Trophoblast cell (in vitro differentiated cells and primary cell): ENCODE results near the gene PBX3.

ENCODE experiments used
- DNase-seq, 2 donors: peaks; one replicate each; pipeline ENCODE4 v3.0.0-alpha.2; 2016
- H2AFZ ChIP-seq: 2 replicates; pipeline ENCODE4 v1.6.1; 2013; ENCODE audit warnings: low read length, moderate library complexity, mild to moderate bottlenecking; ENCODE audit not compliant: insufficient read depth, poor library complexity
- H2AK5ac ChIP-seq: 2 replicates; pipeline ENCODE4 v1.6.1; 2013; ENCODE audit warnings: mild to moderate bottlenecking, low read length
- H2BK120ac ChIP-seq: 2 replicates; pipeline ENCODE4 v1.6.1; 2013; ENCODE audit warnings: low read length, mild to moderate bottlenecking, moderate library complexity; ENCODE audit not compliant: insufficient read depth, poor library complexity
- H2BK12ac ChIP-seq: 2 replicates; pipeline ENCODE4 v1.6.1; 2013; ENCODE audit warnings: mild to moderate bottlenecking, low read length, moderate library complexity
- H2BK5ac ChIP-seq: 2 replicates; pipeline ENCODE4 v1.6.1; 2013; ENCODE audit warnings: low read length, low read depth, moderate library complexity, mild to moderate bottlenecking; ENCODE audit not compliant: poor library complexity
- H3K14ac ChIP-seq: 2 replicates; pipeline ENCODE4 v1.6.1; 2013; ENCODE audit warnings: mild to moderate bottlenecking, low read length
- H3K18ac ChIP-seq: 2 replicates; pipeline ENCODE4 v1.6.1; 2013; ENCODE audit warnings: mild to moderate bottlenecking, low read length
- H3K23ac ChIP-seq: 2 replicates; pipeline ENCODE4 v1.6.1; 2013; ENCODE audit warnings: low read length
- H3K27ac ChIP-seq: 2 replicates; pipeline ENCODE4 v1.5.1; 2013; ENCODE audit warnings: low read depth, mild to moderate bottlenecking, inconsistent platforms, low read length, moderate library complexity
- H3K27me3 ChIP-seq: 2 replicates; pipeline ENCODE4 v1.6.1; 2013; ENCODE audit warnings: inconsistent platforms, mild to moderate bottlenecking, low read length, moderate library complexity; ENCODE audit not compliant: insufficient read depth
- H3K36me3 ChIP-seq, 2 experiments: 1 replicate in 1 of 2; 2 replicates in 1 of 2; pipeline ENCODE4 v1.6.1; 2013; ENCODE audit warnings: low read length in 2 of 2, mild to moderate bottlenecking in 2 of 2, moderate library complexity in 1 of 2; ENCODE audit not compliant: insufficient read depth in 2 of 2, control insufficient read depth in 1 of 2
- H3K4ac ChIP-seq: 2 replicates; pipeline ENCODE4 v1.6.1; 2013; ENCODE audit warnings: low read depth, mild to moderate bottlenecking, low read length, moderate library complexity
- H3K4me1 ChIP-seq, 2 experiments: 1 replicate in 1 of 2; 2 replicates in 1 of 2; pipeline ENCODE4 v1.6.1; 2013; ENCODE audit warnings: low read length in 2 of 2, mild to moderate bottlenecking in 2 of 2, moderate library complexity in 1 of 2; ENCODE audit not compliant: insufficient read depth in 2 of 2, control insufficient read depth in 1 of 2
- H3K4me2 ChIP-seq: 2 replicates; pipeline ENCODE4 v1.6.1; 2013; ENCODE audit warnings: inconsistent platforms, mild to moderate bottlenecking, low read length, moderate library complexity
- H3K4me3 ChIP-seq: 2 replicates; pipeline ENCODE4 v1.5.1; 2013; ENCODE audit warnings: mild to moderate bottlenecking, low read depth, low read length, inconsistent platforms
- H3K79me1 ChIP-seq: one replicate; pipeline ENCODE4 v1.6.1; 2013; ENCODE audit warnings: low read length
- H3K79me2 ChIP-seq: 2 replicates; pipeline ENCODE4 v1.6.1; 2013; ENCODE audit warnings: low read length, mild to moderate bottlenecking; ENCODE audit not compliant: control insufficient read depth, insufficient read depth, poor library complexity
- H3K9ac ChIP-seq: 2 replicates; pipeline ENCODE4 v1.6.1; 2013; ENCODE audit warnings: mild to moderate bottlenecking, low read length
- H3K9me3 ChIP-seq: 2 replicates; pipeline ENCODE4 v1.6.1; 2013; ENCODE audit warnings: low read depth, mild to moderate bottlenecking, control low read depth, inconsistent platforms, low read length; ENCODE audit not compliant: insufficient read depth
- H4K12ac ChIP-seq: 2 replicates; pipeline ENCODE4 v1.6.1; 2013; ENCODE audit warnings: low read depth, mild to moderate bottlenecking, low read length, moderate library complexity
- H4K8ac ChIP-seq: 2 replicates; pipeline ENCODE4 v1.6.1; 2013; ENCODE audit warnings: low read depth, mild to moderate bottlenecking, low read length, moderate library complexity
- H4K91ac ChIP-seq: one replicate; pipeline ENCODE4 v1.6.1; 2013; ENCODE audit warnings: low read depth, mild to moderate bottlenecking, low read length, moderate library complexity
- WGBS: extraction: QIAGEN DNeasy Blood & Tissue Kit; methylation state at CpG from one replicate; pipeline ENCODE4 v1.1.7; 2013; ENCODE audit warnings: missing lambda C conversion rate; ENCODE audit not compliant: insufficient read length, insufficient coverage; ENCODE audit errors: extremely low coverage; 5-methylcytosine and 5-hydroxymethylcytosine counted together

Gene PBX3

DNA sequence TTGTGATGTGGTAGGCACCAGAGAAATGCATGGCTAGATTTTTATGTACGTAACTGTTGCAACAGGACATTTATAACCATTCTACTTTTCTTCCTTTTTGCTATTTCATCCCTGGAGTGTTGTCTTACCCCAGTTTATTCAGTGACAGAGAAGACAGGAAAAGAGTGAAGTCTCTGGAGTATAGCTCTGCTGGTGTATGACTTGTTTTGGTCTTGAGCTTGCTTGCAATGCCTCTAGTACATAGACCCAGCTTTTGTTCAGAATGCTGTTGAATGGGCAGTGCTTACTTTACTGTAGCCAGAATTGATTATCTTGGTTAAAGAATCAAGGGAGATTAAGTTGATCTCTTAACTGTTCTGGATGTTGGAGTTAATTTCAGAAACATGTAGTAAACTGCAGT is 94.3 kb downstream of the PBX3 start:
- H3K4ac ChIP-seq, result no peak overlapping the region
- H3K23ac ChIP-seq, result no peak overlapping the region
- no peak overlapping the region for H2AFZ ChIP-seq
- H3K4me3 ChIP-seq, result no peak overlapping the region
- WGBS, result no CpG with 5 or more reads among the region's 1 CpG
- H3K9ac ChIP-seq, result no peak overlapping the region
- no peaks in the 10 kb centered on the region for H3K4me1 ChIP-seq
- no peak overlapping the region for H2AK5ac ChIP-seq
- H4K8ac ChIP-seq, result no peak overlapping the region
- H2BK120ac ChIP-seq, result no peak overlapping the region
- no peaks in the 10 kb centered on the region for H3K9me3 ChIP-seq
- no peak overlapping the region for H2BK12ac ChIP-seq
- no peak overlapping the region for H3K18ac ChIP-seq
- no peak overlapping the region for H2BK5ac ChIP-seq
- H4K12ac ChIP-seq, result no peak overlapping the region
- H3K27me3 ChIP-seq, result no peaks in the 10 kb centered on the region
- H3K79me2 ChIP-seq, result no peaks in the 10 kb centered on the region
- H4K91ac ChIP-seq, result no peak overlapping the region
- H3K4me2 ChIP-seq, result no peak overlapping the region
- H3K79me1 ChIP-seq, result no peaks in the 10 kb centered on the region
- DNase-seq, result no peak
- no peak overlapping the region for H3K14ac ChIP-seq
- H3K27ac ChIP-seq, result no peak overlapping the region
- H3K36me3 ChIP-seq, result no peaks in the 10 kb centered on the region

DNA sequence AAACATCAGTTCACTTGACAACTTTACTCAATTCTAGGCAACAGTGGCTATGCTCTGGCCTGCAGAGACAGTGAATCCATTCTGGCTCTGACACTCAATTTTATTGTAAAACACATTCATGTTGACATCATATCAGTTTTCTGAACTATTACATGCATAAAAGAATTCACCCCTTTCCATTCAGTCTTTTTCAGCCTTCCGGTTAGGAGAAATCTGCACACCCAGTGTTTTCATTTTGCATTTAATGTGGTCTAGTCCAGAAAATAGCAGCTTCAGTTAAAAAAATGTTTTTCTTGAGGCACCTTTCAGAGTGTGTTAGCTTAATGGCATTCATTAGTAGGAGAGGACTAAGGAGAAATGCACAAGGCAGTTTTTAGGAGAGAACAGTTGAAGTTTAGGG is 95.1 kb downstream of the PBX3 start:
- Histone ChIP-seq H4K8ac (no peak overlapping the region), H3K4me1 (no peaks in the 10 kb centered on the region), H3K4ac (no peak overlapping the region), H3K27me3 (no peaks in the 10 kb centered on the region), H2AK5ac (no peak overlapping the region), H3K79me1 (no peaks in the 10 kb centered on the region), H3K23ac (no peak overlapping the region), H3K79me2 (no peaks in the 10 kb centered on the region), H3K18ac (no peak overlapping the region), H2BK5ac (no peak overlapping the region), H3K4me2 (no peak overlapping the region), H2AFZ (no peak overlapping the region), H4K12ac (no peak overlapping the region), H3K4me3 (no peak overlapping the region), H4K91ac (no peak overlapping the region), H3K9me3 (no peaks in the 10 kb centered on the region), H2BK120ac (no peak overlapping the region), H2BK12ac (no peak overlapping the region), H3K27ac (no peak overlapping the region), H3K9ac (no peak overlapping the region), H3K14ac (no peak overlapping the region), H3K36me3 (no peaks in the 10 kb centered on the region)
- no CpG with 5 or more reads among the region's 1 CpG for WGBS
- no peak for DNase-seq

DNA sequence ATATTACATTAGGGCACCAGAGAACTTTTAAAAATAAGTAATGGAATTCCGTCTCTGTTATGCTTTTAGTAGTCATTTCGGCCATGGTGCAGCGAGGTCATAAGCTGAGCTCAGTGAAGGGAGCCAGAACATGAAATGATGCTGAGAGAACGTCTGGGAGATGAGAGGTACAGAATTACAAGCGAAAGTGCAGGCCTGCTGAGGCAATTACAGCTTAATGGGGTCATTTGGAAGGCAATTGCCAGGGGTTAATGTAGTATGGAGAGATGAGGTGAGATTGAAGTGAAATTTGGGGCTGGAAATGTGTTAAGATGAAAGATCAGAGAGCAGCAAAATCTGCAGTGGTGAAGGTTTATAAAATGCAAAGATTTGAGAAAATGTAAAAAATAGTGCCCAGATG is 96.5 kb downstream of the PBX3 start:
- Histone ChIP-seq H3K14ac (no peak overlapping the region), H3K79me2 (no peaks in the 10 kb centered on the region), H3K4me3 (no peak overlapping the region), H4K8ac (no peak overlapping the region), H2BK12ac (no peak overlapping the region), H3K9me3 (no peaks in the 10 kb centered on the region), H2AFZ (no peak overlapping the region), H3K4me1 (no peaks in the 10 kb centered on the region), H2BK120ac (no peak overlapping the region), H3K79me1 (no peaks in the 10 kb centered on the region), H2BK5ac (no peak overlapping the region), H2AK5ac (no peak overlapping the region), H3K23ac (no peak overlapping the region), H4K12ac (no peak overlapping the region), H3K4ac (no peak overlapping the region), H3K27me3 (no peaks in the 10 kb centered on the region), H3K18ac (no peak overlapping the region), H3K4me2 (no peak overlapping the region), H3K9ac (no peak overlapping the region), H4K91ac (no peak overlapping the region), H3K27ac (no peak overlapping the region), H3K36me3 (no peaks in the 10 kb centered on the region)
- WGBS, result no CpG with 5 or more reads among the region's 5 CpGs
- DNase-seq, result no peak

DNA sequence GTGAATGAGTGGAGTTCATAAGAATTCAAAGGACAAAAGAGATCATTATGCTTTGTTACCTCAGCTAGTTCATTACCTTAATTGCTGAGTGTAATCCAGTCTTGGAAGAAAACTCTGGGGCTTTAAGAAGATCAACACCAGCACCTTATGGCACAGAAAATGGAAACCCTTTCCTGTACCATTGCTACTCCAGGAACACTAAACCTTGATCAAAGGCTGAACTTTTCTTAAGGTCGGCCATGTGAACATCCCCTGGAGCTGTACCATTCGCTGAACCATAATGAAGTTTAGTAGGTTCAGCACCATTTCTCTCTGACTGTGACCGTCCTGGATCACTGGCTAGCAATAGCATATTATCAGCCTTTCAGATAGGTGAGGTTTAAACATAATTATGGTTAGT is 97.4 kb downstream of the PBX3 start:
- Histone ChIP-seq H3K4me3 (no peak overlapping the region), H3K27ac (no peak overlapping the region), H4K91ac (no peak overlapping the region), H3K27me3 (no peaks in the 10 kb centered on the region), H2BK5ac (no peak overlapping the region), H4K8ac (no peak overlapping the region), H2AK5ac (no peak overlapping the region), H3K36me3 (no peaks in the 10 kb centered on the region), H3K4me2 (no peak overlapping the region), H2BK12ac (no peak overlapping the region), H2BK120ac (no peak overlapping the region), H3K14ac (no peak overlapping the region), H3K4ac (no peak overlapping the region), H3K9me3 (no peaks in the 10 kb centered on the region), H3K79me1 (no peaks in the 10 kb centered on the region), H4K12ac (no peak overlapping the region), H3K9ac (no peak overlapping the region), H3K18ac (no peak overlapping the region), H3K4me1 (no peaks in the 10 kb centered on the region), H2AFZ (no peak overlapping the region), H3K79me2 (no peaks in the 10 kb centered on the region), H3K23ac (no peak overlapping the region)
- DNase-seq, result no peak
- WGBS, result no CpG with 5 or more reads among the region's 3 CpGs
